Measurements from ENCODE around the gene IFI6.
"Not testable (repeated sequence)": the region's sequence is repeated elsewhere in the genome, so short reads cannot be mapped to it uniquely, and the experiment has no call there.

IFI6 gene

DNA sequence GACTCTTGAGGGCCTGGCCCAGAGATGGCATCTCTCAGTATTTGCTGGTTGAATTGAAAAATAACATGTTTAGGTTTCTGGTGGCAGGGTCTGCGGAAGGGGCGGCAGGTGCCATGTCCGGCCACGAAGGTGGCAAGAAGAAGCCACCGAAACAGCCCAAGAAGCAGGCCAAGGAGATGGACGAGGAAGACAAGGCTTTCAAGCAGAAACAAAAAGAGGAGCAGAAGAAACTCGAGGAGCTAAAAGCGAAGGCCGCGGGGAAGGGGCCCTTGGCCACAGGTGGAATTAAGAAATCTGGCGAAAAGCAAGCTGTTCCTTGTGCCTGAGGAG lies 22.7 kb downstream of the IFI6 start:
- DNase-seq = no peak

DNA sequence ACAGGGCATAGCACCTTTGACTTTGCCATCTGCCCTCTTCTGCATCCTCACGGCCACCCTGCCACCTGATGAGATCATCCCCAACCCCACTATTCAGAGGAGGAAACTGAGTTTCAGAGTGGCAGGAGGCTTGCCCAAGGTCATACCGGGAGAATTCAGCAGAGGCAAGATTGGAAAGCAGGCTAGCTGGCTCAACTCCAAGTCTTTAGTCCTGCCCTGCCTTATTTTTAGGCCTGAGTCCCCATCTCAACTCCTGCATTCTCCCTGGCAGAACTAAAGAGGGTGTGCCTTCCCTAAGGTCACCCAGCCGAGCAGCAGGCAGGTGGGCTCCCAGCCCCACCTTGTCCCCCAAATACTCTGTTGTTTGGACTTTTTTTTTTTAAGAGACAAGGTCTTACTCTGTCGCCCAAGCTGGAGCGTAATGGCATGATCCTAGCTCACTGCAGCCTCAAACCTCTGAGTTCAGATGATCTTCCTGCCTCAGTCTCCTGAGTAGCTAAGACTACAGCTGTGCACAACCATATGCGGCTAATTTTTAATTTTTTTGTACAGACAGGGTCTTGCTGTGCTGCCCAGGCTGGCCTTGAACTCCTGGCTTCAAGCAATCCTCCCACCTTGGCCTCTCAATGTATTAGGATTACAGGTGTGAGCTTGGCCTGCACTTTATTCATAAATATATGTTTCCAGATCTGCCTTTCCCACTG lies 23.2 kb downstream of the IFI6 start:
- DNase-seq = no peak

GRCh38 chr1:27647328-27647727 lies 24.7 kb downstream of the IFI6 start:
- no peak for DNase-seq

- no peak for DNase-seq
Observed at GRCh38 chr1:27646676-27647075, 25.3 kb downstream of the IFI6 start.

DNA sequence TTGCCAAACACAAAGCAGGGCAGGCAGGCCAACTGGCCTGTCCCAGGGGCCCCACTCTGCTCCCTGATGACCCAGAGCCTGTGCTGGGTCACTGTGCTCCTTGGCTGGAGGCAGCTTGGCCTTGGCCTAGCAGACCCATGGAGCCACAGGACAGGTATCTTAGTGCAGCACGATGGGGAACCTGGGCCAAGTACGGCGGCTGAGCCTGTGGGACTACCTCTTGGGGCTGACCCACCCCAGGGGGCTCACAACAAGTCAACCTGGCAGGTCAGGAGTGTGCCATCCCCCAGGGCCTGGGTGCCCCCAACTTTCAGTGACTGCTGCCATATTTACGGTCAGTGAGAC lies 26.9 kb downstream of the IFI6 start:
- DNase-seq = no peak

DNA sequence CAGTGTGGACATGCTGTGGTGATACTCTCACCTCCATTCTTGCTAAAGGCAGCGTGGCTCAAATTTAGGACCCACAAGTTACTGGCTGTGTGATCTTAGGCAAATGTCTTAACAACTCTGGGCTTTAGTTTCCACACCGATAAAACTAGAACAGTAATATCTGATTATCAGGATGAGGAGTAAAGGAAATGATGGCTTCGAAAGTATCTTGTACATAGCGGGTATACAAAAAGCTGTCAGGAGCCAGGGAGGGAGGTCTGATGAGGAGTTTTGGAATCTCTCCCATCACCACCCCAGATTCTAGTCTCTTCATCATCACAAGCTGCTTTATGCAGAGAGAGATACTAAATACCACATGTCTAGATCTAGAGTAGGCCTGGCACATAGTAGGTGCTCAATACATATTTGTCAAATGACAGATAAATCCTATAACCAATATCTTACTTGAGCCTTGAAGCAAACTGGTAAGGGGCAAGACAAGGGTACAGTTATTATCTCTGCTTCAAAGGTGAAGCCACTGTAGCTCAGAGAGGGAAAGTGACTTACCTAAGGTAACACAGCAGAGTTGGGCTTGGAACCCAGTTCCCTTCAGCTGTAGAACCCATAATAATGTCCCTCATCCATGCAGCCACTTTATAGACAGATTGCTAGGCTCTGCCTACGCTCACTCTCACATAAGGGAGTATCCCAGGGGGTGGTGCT lies 27.5 kb downstream of the IFI6 start:
- no peak for DNase-seq

DNA sequence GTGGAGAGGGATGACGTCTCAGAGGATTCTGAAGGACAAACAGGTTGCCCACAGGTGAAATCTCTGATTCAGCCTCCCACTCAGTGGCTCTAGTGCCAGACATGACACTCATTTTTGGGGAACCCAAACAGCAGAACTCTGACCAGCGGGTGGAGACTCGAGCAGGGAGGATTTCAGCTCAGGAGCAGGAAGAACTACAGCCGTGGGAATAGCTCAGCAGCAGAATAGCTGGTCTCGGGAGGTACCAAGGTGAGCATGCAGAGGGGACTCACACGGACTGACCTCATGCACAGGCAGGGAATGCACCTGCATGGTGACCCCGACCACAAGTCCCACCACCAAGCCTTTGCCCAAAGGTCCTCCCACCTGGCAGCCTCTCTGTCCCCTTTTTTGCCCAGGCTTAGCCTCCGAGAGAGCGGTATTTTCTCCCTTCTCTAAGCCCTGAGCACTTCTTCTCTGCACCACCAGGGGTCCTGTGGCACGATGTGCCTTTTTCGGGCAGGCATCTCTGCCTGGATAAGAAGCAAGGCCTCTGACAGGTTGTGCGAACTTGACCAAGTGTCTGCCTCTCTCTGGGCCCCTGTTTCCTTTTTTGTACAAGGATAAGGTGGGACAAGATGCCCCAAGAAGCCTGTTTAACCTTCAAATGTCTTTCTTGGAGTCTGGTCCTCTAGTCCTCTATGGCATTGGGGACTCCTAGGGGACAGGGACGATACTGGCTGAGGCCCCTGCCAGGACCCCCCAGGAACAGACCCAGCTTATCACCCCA lies 28.2 kb downstream of the IFI6 start:
- DNase-seq = peak; percentile 72

- not testable (repeated sequence) for DNase-seq
Observed at GRCh38 chr1:27640514-27640913, 31.5 kb downstream of the IFI6 start.

DNA sequence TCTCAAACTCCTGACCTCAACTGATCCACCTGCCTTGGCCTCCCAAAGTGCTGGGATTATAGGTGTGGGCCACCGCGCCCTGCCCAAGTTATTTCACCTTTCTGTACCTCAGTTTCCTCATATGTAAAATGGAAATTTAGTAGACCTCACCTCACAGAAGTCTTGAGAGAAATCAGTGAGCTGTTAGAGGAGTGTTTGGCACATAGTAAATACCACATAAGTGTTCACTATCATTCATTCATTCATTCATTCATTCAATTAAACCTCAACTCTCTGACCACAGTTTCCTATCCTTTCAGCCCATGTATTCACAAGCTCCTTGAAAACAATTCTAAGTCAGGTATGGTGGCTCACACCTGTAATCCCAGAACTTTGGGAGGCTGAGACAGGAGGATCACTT lies 33.2 kb downstream of the IFI6 start:
- DNase-seq = no peak

DNA sequence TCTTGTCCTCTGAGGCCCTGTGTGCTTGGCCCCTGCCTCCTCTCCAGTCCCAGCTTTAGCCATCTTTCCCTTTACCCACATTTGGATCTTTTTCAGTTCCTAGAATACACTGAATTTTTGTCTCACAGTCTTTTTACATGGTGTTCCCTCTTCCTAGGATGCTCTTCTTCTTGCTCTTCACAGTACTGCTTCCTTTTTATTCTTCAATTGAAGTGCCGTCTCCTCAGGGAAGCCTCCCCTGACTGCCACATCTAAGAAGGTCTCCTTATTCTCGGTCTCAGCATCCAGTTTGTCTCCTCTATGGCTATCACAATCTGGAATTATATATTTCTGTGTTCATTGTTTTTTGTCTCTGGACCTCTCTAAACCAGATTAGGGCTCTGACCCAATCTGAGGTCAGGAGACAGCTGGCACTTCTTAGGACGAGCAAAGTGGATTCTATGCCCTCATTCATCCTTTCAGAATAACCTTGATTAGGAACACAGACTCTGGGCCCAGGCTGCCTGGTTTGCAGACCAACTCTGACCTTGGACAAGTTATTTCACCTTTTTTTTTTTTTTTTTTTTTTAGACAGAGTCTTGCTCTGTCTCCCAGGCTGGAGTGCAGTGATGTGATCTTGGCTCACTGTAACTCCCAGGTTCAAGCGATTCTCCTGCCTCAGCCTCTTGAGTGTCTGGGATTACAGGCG lies 33.8 kb downstream of the IFI6 start:
- no peak for DNase-seq

DNA sequence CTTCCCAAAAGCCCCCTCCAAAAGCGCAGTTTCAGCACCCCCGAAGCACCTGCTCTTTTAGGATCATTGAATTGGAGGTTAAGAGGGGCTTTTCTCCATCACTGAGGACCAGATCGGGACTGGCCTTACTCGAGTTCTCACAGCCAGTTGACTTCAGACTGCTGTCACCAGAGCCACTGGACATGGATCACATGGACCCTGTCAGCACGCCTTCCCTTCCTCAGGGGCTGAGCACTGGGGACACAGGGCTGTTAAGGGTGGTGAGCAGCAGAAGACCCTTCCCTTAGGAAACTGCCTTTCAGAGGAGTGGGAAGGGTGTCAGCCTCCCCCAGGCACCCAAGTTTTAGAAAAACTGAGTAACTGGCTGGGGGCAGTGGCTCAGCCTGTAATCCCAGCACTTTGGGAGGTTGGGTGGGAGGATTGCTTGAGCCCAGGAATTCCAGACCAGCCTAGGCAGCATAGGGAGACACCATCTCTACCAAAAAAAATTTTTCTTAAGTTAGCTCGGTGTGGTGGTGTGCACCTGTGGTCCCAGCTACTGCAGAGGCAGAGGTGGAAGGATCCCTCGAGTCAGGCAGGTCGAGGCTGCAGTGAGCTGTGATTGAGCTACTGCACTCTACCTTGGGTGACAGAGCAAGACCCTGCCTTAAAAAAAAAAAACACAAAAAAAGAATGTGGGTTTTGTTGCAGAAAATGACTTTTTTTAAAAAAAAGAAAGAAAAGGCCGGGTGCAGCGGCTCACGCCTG lies 36.4 kb downstream of the IFI6 start:
- DNase-seq = no peak

DNA sequence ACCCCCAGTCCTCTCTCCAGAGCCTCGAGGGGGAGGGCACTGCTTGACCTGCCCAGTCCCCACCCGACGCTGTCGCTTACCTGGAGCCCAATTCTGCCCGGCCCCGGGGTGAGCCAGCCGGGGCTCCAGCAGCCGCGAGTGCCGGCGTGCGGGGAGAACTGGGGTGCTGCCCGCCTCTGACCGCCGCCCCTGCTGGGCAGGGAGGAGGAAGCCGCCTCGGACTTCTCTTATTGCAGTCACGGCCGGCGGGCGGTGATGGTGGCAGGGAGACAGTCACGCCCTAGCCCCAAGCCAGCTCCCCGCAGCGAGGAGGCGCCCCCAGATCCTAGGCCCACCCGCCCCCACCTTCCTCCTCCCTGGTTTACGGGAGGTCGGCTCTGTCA lies 37.0 kb downstream of the IFI6 start, which contains the start of gene FGR:
TSS of gene FGR (minus strand) at position 201 of the 383 bp plus-strand sequence. CDS start 11,269 bp downstream, outside the sequence.
- DNase-seq = no peak

DNA sequence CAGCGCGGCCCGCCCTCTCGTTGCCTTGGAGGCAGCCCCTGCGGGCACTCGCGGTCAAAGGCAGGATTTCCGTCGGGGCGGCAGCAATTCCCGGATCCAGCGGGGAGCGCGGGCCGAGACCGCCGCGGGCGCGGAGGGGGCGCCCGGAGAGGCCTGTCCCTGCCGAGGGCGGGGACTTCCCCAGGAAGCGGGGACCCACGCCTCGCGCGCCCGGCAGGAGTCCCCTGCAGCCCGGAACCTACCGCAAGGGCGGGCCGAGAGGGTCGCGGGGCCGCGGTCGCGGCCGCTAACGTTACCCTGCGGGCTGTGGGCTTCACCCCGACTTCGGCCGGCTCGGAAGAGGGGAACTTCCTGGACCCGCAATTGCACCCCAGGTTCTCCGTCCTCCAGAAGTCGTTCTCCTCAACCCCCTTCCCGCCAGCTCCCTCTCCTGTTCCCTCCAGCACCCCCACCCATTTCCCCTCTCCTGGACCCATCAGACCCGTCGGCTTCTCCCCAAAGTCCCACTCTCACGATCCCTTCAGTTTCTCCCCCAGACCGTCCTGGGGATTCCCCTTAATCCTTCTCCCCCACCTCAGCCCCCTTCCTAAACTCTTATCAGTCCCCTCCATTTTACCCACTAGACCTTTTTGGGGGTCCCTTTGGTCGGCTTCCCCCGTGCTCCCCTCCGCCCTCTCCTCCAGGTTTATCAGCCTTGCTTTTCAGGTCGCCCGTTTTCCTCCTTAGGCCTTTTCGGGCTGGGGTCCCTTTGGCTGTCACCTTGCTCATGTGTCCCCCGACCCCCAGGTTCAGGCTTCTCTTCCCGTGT lies 37.6 kb downstream of the IFI6 start:
- DNase-seq = peak in 1 of 2 donors; percentile 45

DNA sequence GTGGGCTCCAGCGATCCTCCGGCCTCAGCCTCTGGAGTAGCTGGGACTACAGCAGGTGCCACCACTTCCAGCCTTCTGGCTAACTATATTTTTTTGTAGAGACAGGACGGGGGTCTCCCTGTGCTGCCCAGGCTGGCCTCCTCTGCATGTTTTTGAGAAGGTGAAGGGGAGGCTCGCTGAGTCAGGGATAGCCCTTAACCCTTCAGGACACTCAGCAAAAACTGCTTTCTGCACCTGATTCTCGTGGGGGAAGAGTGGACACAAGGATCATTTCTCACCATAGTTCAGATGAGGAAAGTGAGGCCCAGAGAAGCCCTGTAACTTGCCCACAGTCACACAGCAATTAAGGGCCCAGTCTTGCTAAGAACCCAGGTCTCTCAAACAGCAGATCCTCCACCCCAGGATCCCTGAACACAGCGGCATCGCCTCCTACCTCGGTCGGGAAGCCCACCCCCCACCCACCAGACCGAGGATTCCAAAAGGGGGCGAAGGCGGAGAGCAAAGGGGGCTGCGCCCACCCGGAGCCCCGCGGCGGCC lies 38.3 kb downstream of the IFI6 start:
- no peak for DNase-seq

- no peak for DNase-seq
Observed at GRCh38 chr1:27633298-27633610, 38.7 kb downstream of the IFI6 start.

DNA sequence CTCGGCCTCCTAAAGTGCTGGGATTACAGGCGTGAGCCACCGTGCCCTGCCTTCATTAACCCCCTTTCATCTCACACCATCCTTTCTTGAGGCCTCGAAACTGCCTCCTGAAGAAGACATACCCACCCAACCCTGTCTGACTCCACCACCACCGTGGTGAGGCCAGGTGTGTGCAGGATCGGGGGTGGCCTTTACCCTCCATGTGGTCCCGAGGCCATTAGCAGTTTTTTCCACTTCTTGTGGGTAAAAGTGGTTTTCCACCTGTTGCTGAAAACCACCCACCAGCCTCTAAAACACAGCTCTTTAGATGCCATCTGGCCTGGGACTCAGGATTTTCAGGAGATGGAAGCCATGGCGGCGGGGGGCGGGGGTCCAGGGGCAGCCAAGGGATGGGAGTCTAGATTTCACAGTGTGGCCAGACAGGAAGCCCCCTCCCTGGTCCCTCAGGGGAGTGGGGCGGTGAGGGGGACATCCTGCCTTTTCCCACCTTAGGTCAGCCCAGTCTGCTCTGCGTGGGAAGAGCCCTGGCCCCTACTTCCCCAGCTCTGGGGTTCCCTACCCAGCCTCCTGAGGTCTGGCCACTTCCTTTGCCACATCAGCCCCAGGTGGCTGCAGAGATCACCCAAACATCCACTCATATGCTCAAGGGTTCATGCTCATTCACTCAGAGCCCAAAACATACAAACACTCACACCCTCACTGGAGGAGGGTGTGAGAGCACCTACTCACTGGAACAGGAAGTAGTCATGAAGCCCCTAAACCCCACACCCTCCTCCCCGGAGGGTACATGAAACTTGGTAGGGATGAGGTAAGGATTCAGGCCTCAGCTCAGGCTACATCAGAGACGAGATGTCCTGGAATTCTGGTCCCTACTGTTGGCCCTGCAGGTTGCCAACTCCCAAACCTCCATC lies 39.4 kb downstream of the IFI6 start:
- peak; percentile 74 to 76 for DNase-seq

DNA sequence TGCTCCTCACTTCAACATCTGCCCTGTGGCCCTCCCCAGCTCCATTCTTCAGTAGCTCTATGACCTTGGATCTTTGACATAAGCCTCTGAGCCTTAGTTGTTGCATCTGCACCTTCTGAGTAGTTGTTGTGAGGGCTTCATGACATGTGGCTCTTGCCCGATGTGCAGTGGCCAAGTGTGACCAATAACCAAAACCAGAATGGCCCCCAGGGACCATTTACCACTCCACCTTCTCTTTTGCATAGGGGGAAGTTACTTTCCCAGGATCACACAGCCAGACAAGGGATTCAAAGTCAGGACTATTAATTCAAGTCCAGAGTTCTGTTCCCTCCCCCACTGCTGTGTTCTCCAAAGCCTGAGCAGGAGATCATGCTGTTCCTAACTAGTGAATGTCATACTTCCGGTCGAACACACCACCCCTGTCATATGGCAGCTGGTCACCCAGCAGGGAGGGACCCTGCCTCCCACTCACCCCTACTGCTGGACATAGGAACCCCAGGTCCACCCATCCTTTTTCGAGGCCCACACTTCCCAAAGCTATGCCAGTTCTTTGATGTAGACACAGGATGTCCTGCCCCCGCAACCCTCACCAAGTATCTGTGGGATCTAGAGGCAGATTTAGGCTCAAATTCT lies 41.0 kb downstream of the IFI6 start:
- no peak for DNase-seq

DNA sequence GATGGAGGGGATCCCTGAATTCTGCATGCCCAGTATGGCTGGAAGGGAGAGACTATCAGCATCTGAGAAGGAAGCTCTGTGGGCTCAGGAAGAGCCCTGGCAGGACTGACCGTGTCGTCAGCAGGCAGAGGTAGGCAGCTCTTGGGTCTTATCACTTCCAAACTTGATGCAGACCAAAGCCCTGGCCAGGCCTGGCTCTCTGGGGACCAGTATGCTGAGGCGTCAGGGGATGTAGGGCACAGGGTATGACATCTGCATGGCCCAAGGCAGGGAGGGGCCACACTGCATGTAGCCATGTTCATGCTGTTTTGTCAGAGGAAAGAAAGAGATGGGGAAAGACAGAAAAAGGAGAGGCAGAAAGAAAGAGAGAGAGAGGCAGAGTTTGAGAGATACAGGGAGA lies 43.3 kb downstream of the IFI6 start:
- no peak for DNase-seq

DNA sequence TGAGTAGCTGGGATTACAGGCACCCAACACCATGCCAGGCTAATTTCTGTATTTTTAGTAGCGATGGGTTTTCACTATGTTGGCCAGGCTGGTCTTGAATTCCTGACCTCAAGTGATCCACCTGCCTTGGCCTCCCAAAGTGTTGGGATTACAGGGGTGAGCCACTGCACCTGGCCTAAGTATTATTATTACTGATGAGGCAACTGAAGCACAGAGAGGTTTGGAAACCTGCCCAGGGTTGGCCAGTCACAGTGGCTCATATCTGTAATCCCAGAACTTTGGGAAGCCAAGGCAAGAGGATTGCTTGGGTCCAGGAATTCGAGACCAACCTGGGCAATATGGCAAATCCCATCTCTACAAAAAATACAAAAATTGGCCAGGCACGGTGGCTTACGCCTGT lies 44.3 kb downstream of the IFI6 start:
- not testable (repeated sequence) for DNase-seq

- DNase-seq = no peak
Observed at GRCh38 chr1:27627061-27627460, 44.9 kb downstream of the IFI6 start.
